Measurements from ENCODE around the gene EPS8L2. TPM values are rescaled to one million over a fixed set of nuclear protein-coding genes. Genes with fewer than 3 reads are reported as not detected.

The EPS8L2 gene
- total and polyA plus RNA-seq, 2 of the 8 experiments (the other 6 are each of a cell fraction or from before 2014, with no cell fraction given) = 38.5 to 57.0 TPM

GRCh38 chr11:767238-767637 lies 61.2 kb downstream of the EPS8L2 start (continued):
- TF ChIP-seq, protein P1, sequence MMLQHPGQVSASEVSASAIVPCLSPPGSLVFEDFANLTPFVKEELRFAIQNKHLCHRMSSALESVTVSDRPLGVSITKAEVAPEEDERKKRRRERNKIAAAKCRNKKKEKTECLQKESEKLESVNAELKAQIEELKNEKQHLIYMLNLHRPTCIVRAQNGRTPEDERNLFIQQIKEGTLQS (IDR thresholded peaks at IDR 0.05; ENCODE audit: insufficient read depth, low read depth, low read length) = no peak
- no peak for TF ChIP-seq USF2 (IDR thresholded peaks at IDR 0.05; ENCODE audit: low read length)
- no peak for TF ChIP-seq RNF2 (IDR thresholded peaks at IDR 0.05; ENCODE audit: borderline replicate concordance, low read depth, low read length, missing control alignments, poor library complexity, severe bottlenecking)

Data from H1 (cell line).